Measurements from ENCODE around the gene DRC1.

Gene DRC1

GRCh38 chr2:26487192-26487591 is 85.5 kb downstream of the DRC1 start:
- no peak for TF ChIP-seq CTCF (IDR thresholded peaks at IDR 0.05; ENCODE audit: low read depth, low read length, missing control alignments)
- DNase-seq: no peak
- no peak overlapping the region for H3K4me3 ChIP-seq (ENCODE audit: low read depth, low read length)
- no peaks in the 10 kb centered on the region for H3K27me3 ChIP-seq (replicated peaks)
- in situ Hi-C loops (cut with HindIII; ENCODE audit: low pct_ligation_motif_present, low sequenced_read_pairs): no loop called here
- no peaks in the 10 kb centered on the region for H3K36me3 ChIP-seq (replicated peaks)
- no peak overlapping the region for H3K27ac ChIP-seq

GRCh38 chr2:26488463-26489212 is 86.9 kb downstream of the DRC1 start:
- no peak overlapping the region for H3K27ac ChIP-seq
- no peak for DNase-seq
- no peaks in the 10 kb centered on the region for H3K27me3 ChIP-seq (replicated peaks)
- in situ Hi-C loops (cut with HindIII; ENCODE audit: low pct_ligation_motif_present, low sequenced_read_pairs): no loop called here
- TF ChIP-seq CTCF (IDR thresholded peaks at IDR 0.05; ENCODE audit: low read depth, low read length, missing control alignments): no peak
- no peak overlapping the region for H3K4me3 ChIP-seq (ENCODE audit: low read depth, low read length)
- H3K36me3 ChIP-seq (replicated peaks): no peaks in the 10 kb centered on the region

GRCh38 chr2:26489213-26489850 is 87.6 kb downstream of the DRC1 start:
- in situ Hi-C loops (cut with HindIII; ENCODE audit: low pct_ligation_motif_present, low sequenced_read_pairs): no loop called here
- no peak overlapping the region for H3K27ac ChIP-seq
- no peaks in the 10 kb centered on the region for H3K27me3 ChIP-seq (replicated peaks)
- DNase-seq: no peak
- TF ChIP-seq CTCF (IDR thresholded peaks at IDR 0.05; ENCODE audit: low read depth, low read length, missing control alignments): no peak
- H3K4me3 ChIP-seq (ENCODE audit: low read depth, low read length): no peak overlapping the region
- no peaks in the 10 kb centered on the region for H3K36me3 ChIP-seq (replicated peaks)

GRCh38 chr2:26491563-26492167 is 89.9 kb downstream of the DRC1 start:
- no peak overlapping the region for H3K27ac ChIP-seq
- H3K27me3 ChIP-seq (replicated peaks): no peaks in the 10 kb centered on the region
- no peak for DNase-seq
- no peak for TF ChIP-seq CTCF (IDR thresholded peaks at IDR 0.05; ENCODE audit: low read depth, low read length, missing control alignments)
- in situ Hi-C loops (cut with HindIII; ENCODE audit: low pct_ligation_motif_present, low sequenced_read_pairs): no loop called here
- H3K4me3 ChIP-seq (ENCODE audit: low read depth, low read length): no peak overlapping the region
- no peaks in the 10 kb centered on the region for H3K36me3 ChIP-seq (replicated peaks)

GRCh38 chr2:26492749-26493515 is 91.2 kb downstream of the DRC1 start:
- no peaks in the 10 kb centered on the region for H3K27me3 ChIP-seq (replicated peaks)
- no peak overlapping the region for H3K4me3 ChIP-seq (ENCODE audit: low read depth, low read length)
- H3K27ac ChIP-seq: no peak overlapping the region

More at GRCh38 chr2:26492749-26493515, 91.2 kb downstream of the DRC1 start:
- TF ChIP-seq CTCF (IDR thresholded peaks at IDR 0.05; ENCODE audit: low read depth, low read length, missing control alignments): no peak
- H3K36me3 ChIP-seq (replicated peaks): no peaks in the 10 kb centered on the region
- in situ Hi-C loops (cut with HindIII; ENCODE audit: low pct_ligation_motif_present, low sequenced_read_pairs): no loop called here
- no peak for DNase-seq
